Occipital lobe (tissue), 2 donors: ENCODE measurements around the gene ADAM30. TPM values are rescaled to one million over a fixed set of nuclear protein-coding genes. Genes with fewer than 3 reads are reported as not detected.

ENCODE experiments used
- DNase-seq: peaks from one replicate; lab custom pipeline; 2025; lab: John Stamatoyannopoulos, UW
- total RNA-seq: library from RNA; depleted of rRNA; stranded (reverse); fragments of >200 nt; gene quantifications from one replicate; pipeline ENCODE4 v1.2.3, GENCODE V29; 2014

Gene ADAM30
- total RNA-seq, 1 donor from 2014 or later, result not detected

- no peak for DNase-seq
Observed at GRCh38 chr1:119908661-119909060, 12.3 kb upstream of the ADAM30 start.

GRCh38 chr1:119906927-119907652, 10.8 kb upstream of the ADAM30 start:
- no peak for DNase-seq

DNA sequence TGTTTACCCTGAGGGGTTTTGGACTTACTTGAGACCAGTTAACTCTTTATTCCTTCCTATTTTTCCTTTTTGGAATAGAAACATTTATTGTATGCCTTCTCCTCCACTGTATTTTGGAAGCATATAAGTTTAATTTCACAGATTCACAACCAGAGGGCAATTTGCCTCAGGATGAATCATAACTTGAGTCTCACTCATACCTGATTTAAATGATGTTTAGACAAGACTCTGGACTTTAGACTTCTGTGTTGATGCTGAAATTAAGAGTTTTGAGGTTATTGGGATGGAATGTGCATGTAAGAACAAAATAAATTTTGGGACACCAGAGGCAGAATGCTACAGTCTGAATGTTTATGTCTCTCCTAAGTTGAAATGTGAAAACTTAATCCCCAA, 7.1 kb upstream of the ADAM30 start:
- DNase-seq, result no peak

DNA sequence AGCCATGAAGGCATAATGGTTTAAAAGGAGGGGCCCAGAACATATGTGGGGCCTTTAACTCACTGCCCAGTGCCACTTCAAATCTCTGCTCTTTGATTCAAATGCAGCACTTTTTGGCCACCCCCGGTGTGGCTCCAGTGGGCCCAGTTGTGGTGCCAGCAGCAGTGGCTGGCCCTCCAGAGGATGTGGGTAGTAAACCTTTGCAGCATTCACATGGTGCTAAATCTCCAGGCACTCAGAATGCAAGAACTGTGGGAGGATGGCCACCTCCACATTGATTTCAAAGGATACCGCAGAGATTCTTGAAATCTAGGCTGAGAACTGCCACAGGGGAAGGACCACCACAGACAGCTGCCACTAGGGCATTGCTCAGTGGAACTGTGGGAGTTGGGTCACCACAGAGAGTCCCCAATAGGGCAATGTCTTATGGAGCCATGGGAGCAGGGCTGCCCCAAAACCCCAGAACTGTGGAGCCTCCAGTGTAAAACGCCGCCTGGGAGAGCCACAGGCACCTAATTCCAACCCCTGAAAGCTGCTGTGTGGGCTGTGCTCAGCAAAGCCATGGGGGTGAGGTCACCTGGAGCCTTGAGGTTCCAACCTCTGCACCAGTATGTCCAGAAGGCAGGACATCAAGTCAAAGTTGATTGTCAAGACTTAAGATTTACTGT, 6.6 kb upstream of the ADAM30 start:
- DNase-seq, result no peak

- DNase-seq, result no peak
Observed at GRCh38 chr1:119898981-119899720, 2.8 kb upstream of the ADAM30 start.

GRCh38 chr1:119898530-119898929, 2.2 kb upstream of the ADAM30 start:
- no peak for DNase-seq

DNA sequence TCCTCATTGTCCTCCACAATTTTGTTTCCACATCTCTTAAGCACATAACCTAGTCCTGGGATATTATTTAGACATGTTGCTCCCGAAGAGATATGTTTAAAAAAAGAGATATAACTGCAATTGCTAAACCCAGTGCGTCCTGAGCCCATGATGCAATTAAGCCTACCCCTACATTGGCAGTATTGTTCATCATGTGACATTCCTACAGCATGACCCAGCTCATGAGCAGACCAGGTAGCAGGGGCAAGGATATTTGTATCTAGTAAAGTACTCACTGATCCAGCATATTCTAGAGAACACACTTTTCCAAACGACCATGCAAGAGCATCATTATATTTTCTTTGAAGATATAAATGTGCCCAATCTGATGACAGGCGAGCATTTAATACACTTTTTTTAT, 1.2 kb downstream of the ADAM30 start:
- no peak for DNase-seq

DNA sequence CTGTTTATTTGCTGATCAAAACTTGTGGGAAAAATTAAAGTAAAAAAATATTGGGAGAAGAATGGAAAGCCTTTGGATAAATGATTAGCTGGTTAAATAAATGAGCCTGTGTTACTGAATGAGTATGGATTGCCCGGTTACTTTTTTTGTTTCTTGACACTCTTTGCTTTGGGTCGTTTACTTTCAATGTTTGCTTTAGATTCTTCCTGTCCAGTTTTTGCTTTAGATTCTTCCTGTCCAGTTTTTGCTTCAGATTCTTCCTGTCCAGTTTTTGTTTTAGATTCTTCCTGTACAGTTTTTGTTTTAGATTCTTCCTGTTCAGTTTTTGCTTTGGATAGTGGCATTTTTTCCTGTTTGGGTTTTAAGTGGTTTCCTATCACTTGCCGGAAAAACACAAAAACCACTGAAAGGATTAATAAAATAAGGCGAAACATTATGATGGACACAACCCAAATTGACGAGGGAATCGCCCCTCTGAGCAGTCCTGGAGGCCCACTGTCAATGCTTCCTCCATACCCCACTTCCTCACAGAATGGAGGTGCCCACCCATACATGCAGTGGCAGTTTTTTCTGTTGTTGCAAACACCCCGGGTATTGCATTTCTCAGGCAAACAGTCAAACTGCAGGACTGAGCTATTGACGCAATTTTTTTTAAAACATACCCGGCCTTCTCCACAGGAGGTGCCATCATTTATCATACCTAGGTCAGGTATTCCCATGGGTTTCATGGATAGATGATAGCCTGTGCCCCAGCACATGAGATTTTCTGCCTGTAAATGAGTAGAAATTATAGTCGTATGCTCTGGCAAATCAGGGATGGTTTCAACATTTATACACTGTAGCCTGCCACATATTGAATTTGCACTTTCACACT, 2.3 kb downstream of the ADAM30 start:
- DNase-seq, result no peak

DNA sequence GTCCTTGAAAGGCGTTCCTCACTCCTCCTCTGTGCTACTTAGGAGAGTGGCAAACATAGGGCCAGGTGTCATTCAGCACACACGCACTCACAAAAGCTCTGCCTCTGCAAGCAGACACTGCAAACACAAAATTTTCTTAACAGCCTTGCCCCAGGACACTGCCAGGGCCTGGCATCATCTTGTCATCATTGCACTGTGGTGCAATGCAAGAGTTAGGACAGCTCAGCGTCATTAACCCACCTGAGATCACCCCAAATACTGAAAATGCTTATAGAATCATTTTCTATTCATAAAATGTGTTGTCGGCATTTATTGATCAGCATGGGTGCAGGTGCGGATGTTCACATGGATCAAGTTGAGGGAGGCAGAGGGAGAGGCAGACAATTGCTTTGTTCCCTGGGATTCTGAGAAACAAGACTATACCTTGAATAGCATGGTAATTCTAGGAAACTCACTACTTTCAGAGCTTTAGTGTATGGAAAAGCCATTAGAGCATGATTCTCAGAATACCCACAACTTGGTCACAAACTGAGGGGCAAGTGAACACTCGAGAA, 3.0 kb downstream of the ADAM30 start:
- DNase-seq, result no peak

- DNase-seq, result no peak
Observed at GRCh38 chr1:119891386-119891785, 4.9 kb downstream of the ADAM30 start.

GRCh38 chr1:119888476-119888875, 7.8 kb downstream of the ADAM30 start:
- DNase-seq, result no peak

GRCh38 chr1:119887427-119887826, 8.9 kb downstream of the ADAM30 start:
- DNase-seq, result no peak

- DNase-seq, result no peak
Observed at GRCh38 chr1:119885903-119886783, 10.2 kb downstream of the ADAM30 start.

DNA sequence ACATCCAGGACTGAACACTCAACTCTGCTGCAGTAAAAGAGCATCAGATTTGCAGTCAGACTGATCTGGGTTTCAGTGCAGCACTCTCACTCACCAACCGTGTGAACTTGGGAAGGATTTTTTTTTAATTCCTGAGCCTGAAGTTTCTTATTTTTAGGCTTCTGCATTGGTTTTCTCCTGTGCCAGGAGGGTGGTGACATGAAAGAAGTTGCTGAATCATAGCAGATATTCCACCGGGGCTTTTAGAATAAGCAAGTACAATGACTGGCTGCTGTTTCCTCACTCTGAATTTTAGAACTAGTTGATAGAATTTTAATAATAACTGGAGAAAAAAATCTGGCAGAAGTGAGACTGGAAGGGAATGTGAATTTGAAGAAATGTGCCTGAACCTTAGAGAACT, 11.6 kb downstream of the ADAM30 start:
- no peak for DNase-seq

- DNase-seq, result no peak
Observed at GRCh38 chr1:119883826-119884225, 12.5 kb downstream of the ADAM30 start.

GRCh38 chr1:119882132-119883049, 13.9 kb downstream of the ADAM30 start:
- no peak for DNase-seq

DNA sequence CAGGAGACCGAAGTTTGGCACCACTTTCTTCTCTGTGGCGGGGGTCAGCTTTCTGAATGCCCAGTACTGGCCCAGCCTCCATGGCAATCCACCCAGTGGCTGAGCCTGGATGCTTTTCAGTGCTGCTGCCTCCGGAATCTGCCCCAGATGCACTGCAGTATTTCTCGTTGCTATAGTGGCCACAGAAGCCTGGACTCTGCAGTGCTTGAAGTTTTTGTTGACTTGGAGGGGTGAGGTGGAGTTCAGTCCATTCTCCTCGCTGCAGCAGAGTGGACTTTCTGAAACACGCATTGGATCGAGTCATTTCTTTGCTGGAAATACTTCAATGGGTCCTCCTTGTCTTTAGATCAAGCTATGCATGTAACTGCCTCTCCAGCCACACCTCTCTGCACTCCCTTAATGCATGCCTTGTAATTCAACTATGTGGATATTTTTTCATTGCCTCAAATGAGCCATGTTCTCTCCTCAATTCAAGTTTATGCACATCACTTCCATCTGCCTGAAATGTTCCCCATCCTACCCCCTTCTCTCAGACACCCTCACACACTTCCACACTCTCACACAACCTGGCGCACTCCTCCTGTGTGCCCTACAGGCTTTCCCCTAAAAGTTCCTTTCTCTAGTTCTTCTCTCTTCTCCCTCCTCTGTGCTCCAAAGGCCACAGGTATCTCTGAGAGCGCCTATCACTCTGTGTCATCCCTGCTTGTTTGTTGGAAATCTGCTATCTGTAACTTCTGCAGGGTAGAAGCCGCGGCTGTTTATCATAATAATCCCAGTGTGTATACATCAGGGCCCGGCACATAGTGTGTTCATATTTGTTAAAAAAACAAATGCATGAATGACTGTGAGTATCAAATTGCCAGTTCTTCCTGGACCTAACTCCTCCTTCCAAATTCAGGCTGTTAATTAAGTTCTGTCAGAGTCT, 16.5 kb downstream of the ADAM30 start:
- DNase-seq, result no peak

DNA sequence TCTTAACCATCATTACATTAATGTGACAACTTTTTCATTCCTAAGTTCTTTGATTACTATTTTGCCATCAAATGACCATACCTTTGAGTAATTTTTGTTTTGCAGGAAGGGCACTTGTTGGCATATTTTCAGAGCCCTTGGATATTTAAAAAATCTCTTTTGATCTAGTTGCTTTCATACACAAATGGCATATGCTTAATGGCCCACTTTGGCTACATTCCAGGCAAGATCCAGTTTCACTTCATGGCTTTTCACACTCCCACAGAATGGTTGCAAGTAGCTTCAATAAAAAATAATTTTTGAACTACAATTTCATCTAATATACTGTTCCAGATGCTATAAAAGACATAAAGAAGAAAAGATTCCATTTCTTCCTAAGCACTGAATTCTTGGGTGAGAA, 18.1 kb downstream of the ADAM30 start:
- DNase-seq, result no peak
